Right lobe of liver (tissue), 4 donors: ENCODE results near the gene DOLK.

ENCODE experiments used
- POLR2A ChIP-seq: fragments of 450-650 bp; IDR thresholded peaks from one replicate; pipeline ENCODE4 v1.6.1; 2017; ENCODE audit warnings: antibody characterized with exemption, mild to moderate bottlenecking
- TF ChIP-seq, protein P1 (sequence below), 4 donors: fragments of 200-600 bp in 3 of 4; fragments of 450-650 bp in 1 of 4; IDR thresholded peaks; one replicate each; pipeline versions ENCODE4 v1.5.1 to v1.8.0; 2016 to 2022; ENCODE audit warnings: antibody characterized with exemption in 4 of 4, mild to moderate bottlenecking in 2 of 4
- donor health status: DM: no; HTN: no; CAD: no.
- donor health status: DM: no; HTN: no; CAD: no.
- donor health status: DM: no; HTN: yes; CAD: no.

DNA sequence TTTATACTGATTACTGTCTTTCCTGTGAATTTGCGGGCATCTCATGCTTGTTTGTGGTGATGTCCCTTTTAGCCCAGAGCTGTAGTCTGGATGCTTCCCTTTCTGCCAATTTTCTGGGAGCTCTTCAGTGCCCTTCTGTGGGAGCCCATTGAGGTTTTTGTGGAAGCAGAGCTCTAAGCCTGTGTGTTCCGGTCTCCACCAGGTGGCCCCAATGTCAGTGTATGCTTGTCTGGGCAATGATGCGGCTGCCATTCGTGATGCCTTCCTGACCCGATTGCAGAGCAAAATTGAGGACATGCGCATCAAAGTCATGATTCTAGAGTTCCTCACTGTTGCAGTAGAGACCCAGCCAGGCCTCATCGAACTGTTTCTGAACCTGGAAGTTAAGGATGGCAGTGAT, 45.6 kb upstream of the DOLK start:
- TF ChIP-seq, protein P1, sequence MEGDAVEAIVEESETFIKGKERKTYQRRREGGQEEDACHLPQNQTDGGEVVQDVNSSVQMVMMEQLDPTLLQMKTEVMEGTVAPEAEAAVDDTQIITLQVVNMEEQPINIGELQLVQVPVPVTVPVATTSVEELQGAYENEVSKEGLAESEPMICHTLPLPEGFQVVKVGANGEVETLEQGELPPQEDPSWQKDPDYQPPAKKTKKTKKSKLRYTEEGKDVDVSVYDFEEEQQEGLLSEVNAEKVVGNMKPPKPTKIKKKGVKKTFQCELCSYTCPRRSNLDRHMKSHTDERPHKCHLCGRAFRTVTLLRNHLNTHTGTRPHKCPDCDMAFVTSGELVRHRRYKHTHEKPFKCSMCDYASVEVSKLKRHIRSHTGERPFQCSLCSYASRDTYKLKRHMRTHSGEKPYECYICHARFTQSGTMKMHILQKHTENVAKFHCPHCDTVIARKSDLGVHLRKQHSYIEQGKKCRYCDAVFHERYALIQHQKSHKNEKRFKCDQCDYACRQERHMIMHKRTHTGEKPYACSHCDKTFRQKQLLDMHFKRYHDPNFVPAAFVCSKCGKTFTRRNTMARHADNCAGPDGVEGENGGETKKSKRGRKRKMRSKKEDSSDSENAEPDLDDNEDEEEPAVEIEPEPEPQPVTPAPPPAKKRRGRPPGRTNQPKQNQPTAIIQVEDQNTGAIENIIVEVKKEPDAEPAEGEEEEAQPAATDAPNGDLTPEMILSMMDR (IDR thresholded peaks at IDR 0.05), result peak in 2 of 4 donors; percentile 15 to 19
- no peak for TF ChIP-seq POLR2A
